GM23338 (cell line): Measurements from ENCODE around the gene CELSR1. TPM values are rescaled to one million over a fixed set of nuclear protein-coding genes. Genes with fewer than 3 reads are reported as not detected.

Experiments
- ATAC-seq: fragments of 200-7000 bp; cut with Tn5 transposase; 3 replicates; pipeline ENCODE4 v1.9.1; 2020
- DNase-seq: peaks from one replicate; pipeline ENCODE4 v3.0.0-alpha.2; 2015; ENCODE audit warnings: low spot score
- H2AFZ ChIP-seq: fragments of 200-600 bp; sonication (generic); 2 replicates; pipeline ENCODE4 v1.8.0; 2016; ENCODE audit warnings: antibody characterized with exemption, mild to moderate bottlenecking, moderate library complexity
- H3F3A ChIP-seq: fragments of 200-600 bp; sonication (generic); replicated peaks from 2 replicates; pipeline ENCODE4 v1.8.0; 2017; ENCODE audit warnings: antibody characterized with exemption, mixed run types, low read depth
- H3K27ac ChIP-seq: fragments of 200-600 bp; sonication (generic); 2 replicates; pipeline ENCODE4 v1.6.1; 2016; ENCODE audit warnings: low read depth
- H3K27me3 ChIP-seq: fragments of 200-600 bp; sonication (generic); 2 replicates; pipeline ENCODE4 v1.8.0; 2016; ENCODE audit warnings: mild to moderate bottlenecking, mixed run types, moderate library complexity; ENCODE audit not compliant: insufficient read depth
- H3K36me3 ChIP-seq: fragments of 200-600 bp; sonication (generic); 2 replicates; pipeline ENCODE4 v1.8.0; 2016; ENCODE audit warnings: mild to moderate bottlenecking; ENCODE audit not compliant: insufficient read depth
- H3K4me1 ChIP-seq: fragments of 200-600 bp; sonication (generic); 2 replicates; pipeline ENCODE4 v1.8.0; 2016; ENCODE audit warnings: mild to moderate bottlenecking, moderate library complexity; ENCODE audit not compliant: insufficient read depth
- H3K4me2 ChIP-seq: fragments of 200-600 bp; sonication (generic); 2 replicates; pipeline ENCODE4 v1.7.1; 2017; ENCODE audit warnings: mixed run types
- H3K4me3 ChIP-seq: fragments of 200-600 bp; sonication (generic); 2 replicates; pipeline ENCODE4 v1.6.1; 2016; ENCODE audit warnings: mixed run types
- H3K79me2 ChIP-seq: fragments of 200-600 bp; sonication (generic); replicated peaks from 2 replicates; pipeline ENCODE4 v1.8.0; 2017; ENCODE audit warnings: mild to moderate bottlenecking; ENCODE audit not compliant: insufficient read depth
- H3K9me2 ChIP-seq: fragments of 200-600 bp; sonication (generic); 2 replicates; pipeline ENCODE4 v1.8.0; 2017; ENCODE audit not compliant: insufficient read depth
- H4K20me1 ChIP-seq: fragments of 200-600 bp; sonication (generic); replicated peaks from 2 replicates; pipeline ENCODE4 v1.8.0; 2017; ENCODE audit warnings: mild to moderate bottlenecking; ENCODE audit not compliant: insufficient read depth
- H3K27ac Mint-ChIP-seq: 2 replicates; pipeline ENCODE4 v1.8.0; 2020; ENCODE audit warnings: inconsistent platforms, mild to moderate bottlenecking, moderate library complexity, mixed read lengths
- H3K27me3 Mint-ChIP-seq: 3 replicates; pipeline ENCODE4 v1.8.0; 2022; ENCODE audit warnings: low read depth, mild to moderate bottlenecking, moderate library complexity, mixed read lengths, inconsistent platforms; ENCODE audit not compliant: insufficient read depth, poor library complexity
- H3K36me3 Mint-ChIP-seq: 3 replicates; pipeline ENCODE4 v1.8.0; 2021; ENCODE audit warnings: low read depth, mild to moderate bottlenecking, inconsistent platforms, moderate library complexity, mixed read lengths
- H3K4me1 Mint-ChIP-seq: 3 replicates; pipeline ENCODE4 v1.8.0; 2020; ENCODE audit warnings: mild to moderate bottlenecking, inconsistent platforms, mixed read lengths
- H3K4me3 Mint-ChIP-seq: 3 replicates; pipeline ENCODE4 v1.8.0; 2021; ENCODE audit warnings: moderate library complexity, mild to moderate bottlenecking, inconsistent platforms, mixed read lengths
- H3K9me3 Mint-ChIP-seq: 3 replicates; pipeline ENCODE4 v1.8.0; 2020; ENCODE audit warnings: moderate library complexity, mild to moderate bottlenecking, inconsistent platforms, mixed read lengths
- ETS1 ChIP-seq: IDR thresholded peaks from 2 replicates; pipeline ENCODE4 v1.6.1; 2016; ENCODE audit warnings: antibody characterized with exemption
- NANOG ChIP-seq: IDR thresholded peaks from 2 replicates; pipeline ENCODE4 v1.6.1; 2016; ENCODE audit warnings: antibody characterized with exemption, borderline replicate concordance
- STAT1 ChIP-seq: IDR thresholded peaks from one replicate; pipeline ENCODE4 v1.6.1; 2016; ENCODE audit warnings: antibody characterized with exemption; ENCODE audit not compliant: unreplicated experiment
- ZNF114 ChIP-seq: fragments of 250-450 bp; sonication (Bioruptor Pico); IDR thresholded peaks from 2 replicates; pipeline ENCODE4 v1.5.0; 2020; ENCODE audit warnings: mild to moderate bottlenecking, moderate library complexity
- ZNF331 ChIP-seq: fragments of 250-450 bp; sonication (Bioruptor Pico); IDR thresholded peaks from 2 replicates; pipeline ENCODE4 v1.5.0; 2020; ENCODE audit warnings: low read depth, mild to moderate bottlenecking, moderate library complexity
- ZNF462 ChIP-seq: fragments of 250-450 bp; sonication (Bioruptor Pico); IDR thresholded peaks from 2 replicates; pipeline ENCODE4 v1.5.0; 2020; ENCODE audit warnings: mild to moderate bottlenecking, moderate library complexity
- polyA plus RNA-seq: library from polyadenylated mRNA; unstranded; fragments of >200 nt; fragmentation: Nextera tagmentation; extraction: Ambion mirVana; gene quantifications from 2 replicates; pipeline ENCODE4 v1.2.1, GENCODE V29; 2016
- total RNA-seq: library from RNA; depleted of rRNA; stranded (reverse); fragments of >200 nt; shearing (Covaris generic); gene quantifications from 2 replicates; pipeline ENCODE4 v1.2.3, GENCODE V29; 2014

The CELSR1 gene
- total and polyA plus RNA-seq, 2 experiments from 2014 or later: 4.8 to 20.4 TPM

- peaks cover 17% of the 10 kb centered on the region; the same call in 1 of the 2 replicates for H3K36me3 ChIP-seq
- no peaks in the 10 kb centered on the region for H3K4me1 Mint-ChIP-seq
- H3K36me3 Mint-ChIP-seq: peaks cover 76% of the 10 kb centered on the region
- no peak for DNase-seq
- no peak overlapping the region for H3K4me3 ChIP-seq
- H3K4me2 ChIP-seq: no peak overlapping the region
- no peak for ATAC-seq
- H3K79me2 ChIP-seq: no peaks in the 10 kb centered on the region
- no peak overlapping the region for H3K27ac ChIP-seq
- no peak overlapping the region for H2AFZ ChIP-seq
- no peaks in the 10 kb centered on the region; the same call in 1 of the 2 replicates for H4K20me1 ChIP-seq
- no peak for TF ChIP-seq NANOG
- no peak for TF ChIP-seq ZNF114
- no peak for TF ChIP-seq ZNF331 (CRISPR knock-in tag)
- TF ChIP-seq ETS1: no peak
- TF ChIP-seq STAT1: no peak
- TF ChIP-seq ZNF462: no peak
- no peaks in the 10 kb centered on the region for H3K9me2 ChIP-seq
- no peaks in the 10 kb centered on the region for H3F3A ChIP-seq
- H3K27me3 Mint-ChIP-seq: peaks cover 11% of the 10 kb centered on the region
- H3K9me3 Mint-ChIP-seq: no peaks in the 10 kb centered on the region
- H3K4me3 Mint-ChIP-seq: no peak overlapping the region
- peak overlapping the region; percentile 63; the same call in 1 of the 2 replicates for H3K27ac Mint-ChIP-seq
- no peaks in the 10 kb centered on the region for H3K4me1 ChIP-seq
- H3K27me3 ChIP-seq: no peaks in the 10 kb centered on the region
Observed at GRCh38 chr22:46320716-46321386, 216.6 kb downstream of the CELSR1 start.
